Panc1 (cell line): Measurements from ENCODE around the gene IPO13. TPM values are rescaled to one million over a fixed set of nuclear protein-coding genes. Genes with fewer than 3 reads are reported as not detected.

Experiments used
- ATAC-seq: fragments of 200-7000 bp; cut with Tn5 transposase; 2 replicates; pipeline ENCODE4 v1.9.1; 2020; ENCODE audit warnings: mild to moderate bottlenecking, moderate library complexity
- BruUV-seq: library from RNA; stranded (reverse); fragments of 400-500 nt; replicated peaks from 2 replicates; lab custom pipeline; 2021; lab: Mats Ljungman, UMichigan
- CTCF ChIA-PET: fragments of 300-600 bp; sonication (Branson Sonifier 250); formaldehyde crosslinking; loops from one replicate; lab custom pipeline; 2022; ENCODE audit warnings: antibody characterized with exemption; lab: Charles Lee
- POLR2A ChIA-PET: fragments of 300-600 bp; sonication (Branson Sonifier 250); formaldehyde crosslinking; loops from one replicate; lab custom pipeline; 2022; ENCODE audit warnings: antibody characterized with exemption; lab: Charles Lee
- DNase-seq: peaks from one replicate; pipeline ENCODE4 v3.0.0-alpha.2; 2010; ENCODE audit warnings: low read depth, low spot score
- H3K27ac ChIP-seq: 2 replicates; pipeline ENCODE4 v1.5.1; 2011; ENCODE audit warnings: mild to moderate bottlenecking, low read length, inconsistent platforms
- H3K27me3 ChIP-seq: fragments of 200-500 bp; sonication (Bioruptor generic); 2 replicates; pipeline ENCODE4 v1.6.0; 2014; ENCODE audit warnings: low read length, inconsistent platforms; ENCODE audit not compliant: control insufficient read depth, insufficient read depth
- H3K36me3 ChIP-seq: fragments of 200-500 bp; sonication (Bioruptor generic); 2 replicates; pipeline ENCODE4 v1.5.1; 2014; ENCODE audit warnings: inconsistent platforms, mild to moderate bottlenecking, low read length, moderate library complexity; ENCODE audit not compliant: control insufficient read depth, insufficient read depth
- H3K4me1 ChIP-seq: 2 replicates; pipeline ENCODE4 v1.5.1; 2011; ENCODE audit warnings: inconsistent platforms, mild to moderate bottlenecking, low read length, moderate library complexity; ENCODE audit not compliant: control insufficient read depth, insufficient read depth
- H3K4me3 ChIP-seq, 2 experiments: 2 replicates each; pipeline ENCODE4 v1.5.1; 2011 to 2012; ENCODE audit warnings: low read depth in 2 of 2, low read length in 2 of 2, mild to moderate bottlenecking in 2 of 2, inconsistent platforms in 1 of 2, moderate library complexity in 1 of 2
- H3K9me3 ChIP-seq: fragments of 200-500 bp; sonication (Bioruptor generic); 2 replicates; pipeline ENCODE4 v1.5.1; 2014; ENCODE audit warnings: low read depth, mild to moderate bottlenecking, inconsistent platforms, low read length, moderate library complexity; ENCODE audit not compliant: control insufficient read depth, insufficient read depth
- CTCF ChIP-seq: fragments of 450-650 bp; IDR thresholded peaks from 2 replicates; pipeline ENCODE4 v1.5.1; 2017; ENCODE audit warnings: mild to moderate bottlenecking
- POLR2AphosphoS5 ChIP-seq: IDR thresholded peaks from 2 replicates; pipeline ENCODE4 v1.6.1; 2012; ENCODE audit warnings: mild to moderate bottlenecking, low read depth, low read length, moderate library complexity
- REST ChIP-seq, 2 experiments: IDR thresholded peaks; 2 replicates each; pipeline ENCODE4 v1.6.1; 2011 to 2012; ENCODE audit warnings: low read depth in 2 of 2, control low read depth in 1 of 2, low read length in 1 of 2, mild to moderate bottlenecking in 1 of 2, moderate library complexity in 1 of 2; ENCODE audit not compliant: insufficient read depth in 1 of 2
- SIN3A ChIP-seq: IDR thresholded peaks from 2 replicates; pipeline ENCODE4 v1.6.1; 2012; ENCODE audit warnings: low read depth, mild to moderate bottlenecking, low read length, moderate library complexity, borderline replicate concordance; ENCODE audit not compliant: insufficient read depth
- TCF7L2 ChIP-seq: IDR thresholded peaks from 2 replicates; pipeline ENCODE4 v1.6.1; 2011; ENCODE audit warnings: mild to moderate bottlenecking, low read depth, low read length, inconsistent platforms
- in situ Hi-C: cut with HindIII; loops from 2 replicates; pipeline ENCODE4 v1.10.0; 2016; ENCODE audit warnings: low sequenced_read_pairs, low pct_unique_long_range_greater_than_20kb
- intact Hi-C: fragments of 100-400 bp; cut with micrococcal nuclease; formaldehyde crosslinking; loops from one replicate; pipeline ENCODE4 v1.10.0; 2022; ENCODE audit not compliant: unreplicated experiment
- total RNA-seq: library from RNA; stranded (reverse); gene quantifications from one replicate; pipeline ENCODE4 v1.2.1, GENCODE V29; 2021; ENCODE audit not compliant: unreplicated experiment

IPO13 gene
- total RNA-seq, 1 experiment from 2014 or later, result 40.0 TPM

- peaks cover 9% of the 10 kb centered on the region; the same call in 1 of the 2 replicates for H3K36me3 ChIP-seq
- TF ChIP-seq REST (IDR thresholded peaks at IDR 0.05; ENCODE audit: insufficient read depth in 1 of 2, low read depth in 2 of 2, low read length in 1 of 2) (no peak), POLR2AphosphoS5 (no peak), SIN3A (no peak), CTCF (no peak), TCF7L2 (no peak)
- peak overlapping the region; percentile 99 to 100 for H3K4me3 ChIP-seq
- H3K27me3 ChIP-seq, result no peaks in the 10 kb centered on the region
- ATAC-seq (peak; percentile 3; the same call in 1 of the 2 replicates), DNase-seq (no peak)
- no peaks in the 10 kb centered on the region for H3K9me3 ChIP-seq
- BruUV-seq, result no TSS peak
- in situ Hi-C loops (no loop called here), intact Hi-C loops (no loop called here)
- H3K27ac ChIP-seq, result peak overlapping the region; percentile 48; the same call in 1 of the 2 replicates
- peaks cover 18% of the 10 kb centered on the region for H3K4me1 ChIP-seq
- ChIA-PET POLR2A (no interaction called here), CTCF (interaction anchor here (0.7 kb wide), 1 partner anchor 146 kb away, joined by 4 read pairs; no protein-coding TSS in a partner anchor)
Measured at GRCh38 chr1:43969416-43969745, 22.6 kb downstream of the IPO13 start.

- DNase-seq (peak; percentile 94), ATAC-seq (peak; percentile 94)
- ChIA-PET POLR2A (no interaction called here), CTCF (interaction anchor here (0.7 kb wide), 1 partner anchor 145 kb away, joined by 4 read pairs; no protein-coding TSS in a partner anchor)
- in situ Hi-C loops, result no loop called here
- Histone ChIP-seq H3K36me3 (peaks cover 9% of the 10 kb centered on the region; the same call in 1 of the 2 replicates), H3K27me3 (no peaks in the 10 kb centered on the region), H3K9me3 (no peaks in the 10 kb centered on the region), H3K27ac (peak within 1 kb of the TSS; percentile 95), H3K4me1 (peaks cover 18% of the 10 kb centered on the region), H3K4me3 (peak within 1 kb of the TSS; percentile 99 to 100)
- intact Hi-C loops, result no loop called here
- BruUV-seq, result TSS peak; percentile 85
- TF ChIP-seq POLR2AphosphoS5 (peak; percentile 67), SIN3A (peak; percentile 92; the same call in 1 of the 2 replicates), REST (IDR thresholded peaks at IDR 0.05; ENCODE audit: insufficient read depth in 1 of 2, low read depth in 2 of 2, low read length in 1 of 2) (no peak; a peak in 1 of 4 replicates)
Measured at GRCh38 chr1:43969746-43970466, 23.2 kb downstream of the IPO13 start, which contains the start of gene DPH2. DPH2 (plus strand) TSS chr1:43970010; CDS start chr1:43970176, 166 bp downstream.
